CD4-positive, alpha-beta T cell treated with Interleukin-21 for 1 hour (primary cell): ENCODE results near the gene TDRD7.
"Not testable (repeated sequence)": the region's sequence is repeated elsewhere in the genome, so short reads cannot be mapped to it uniquely, and the experiment has no call there.

Source experiments
- DNase-seq: peaks from one replicate; pipeline ENCODE4 v3.0.0-alpha.2; 2020

Gene TDRD7

DNA sequence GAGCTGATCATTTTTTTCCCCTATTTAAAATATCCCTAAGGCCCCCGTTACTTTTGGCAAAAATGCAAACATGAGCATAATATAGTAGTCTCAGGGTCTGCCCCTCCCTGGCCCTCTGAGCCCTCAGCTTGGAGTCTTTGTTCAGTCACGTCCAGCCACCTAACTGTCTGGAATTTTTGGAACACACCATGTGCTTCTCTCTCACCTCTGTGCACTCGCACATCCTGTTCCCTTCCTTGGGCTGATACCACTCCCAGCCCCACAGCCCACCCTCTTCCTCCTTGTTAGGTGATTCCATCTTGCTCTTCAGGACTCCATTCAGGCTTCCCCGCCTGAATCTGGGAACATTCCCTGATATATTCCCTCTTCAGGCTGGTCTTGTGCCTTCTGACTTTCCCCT lies 16.0 kb downstream of the TDRD7 start:
- DNase-seq, result no peak

DNA sequence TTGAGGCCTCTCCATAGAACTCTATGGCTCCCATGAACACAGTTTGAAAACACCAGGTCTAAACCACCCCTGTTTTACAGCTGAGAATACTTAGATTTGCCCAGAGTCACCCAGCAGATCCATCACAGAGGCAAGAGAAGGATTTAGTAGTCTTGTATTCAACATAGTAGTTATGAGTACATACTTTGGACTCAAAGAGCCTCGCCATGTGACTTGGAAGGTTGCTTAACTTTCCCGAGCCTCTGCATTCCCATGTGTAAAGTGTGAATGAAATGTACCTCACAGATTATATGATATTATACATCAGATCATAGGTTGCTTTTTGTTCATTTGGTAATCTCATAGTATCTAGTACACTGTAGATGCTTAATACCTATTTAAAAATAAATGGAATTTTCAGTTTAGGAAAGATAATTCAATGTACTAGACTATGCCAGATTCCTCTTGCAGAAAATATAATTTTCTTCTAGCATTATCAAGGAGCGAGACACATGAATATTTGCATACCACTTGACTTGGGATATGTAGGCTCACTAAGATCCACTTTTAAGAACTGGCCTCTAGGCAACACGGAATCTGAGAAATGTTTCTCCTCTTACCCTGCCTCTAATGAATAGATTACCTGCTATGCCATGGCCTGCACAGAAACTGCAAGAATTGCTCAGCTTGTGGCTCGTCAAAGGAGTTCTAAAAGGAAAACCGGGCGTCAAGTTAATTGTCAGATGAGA lies 18.6 kb downstream of the TDRD7 start:
- no peak for DNase-seq

DNA sequence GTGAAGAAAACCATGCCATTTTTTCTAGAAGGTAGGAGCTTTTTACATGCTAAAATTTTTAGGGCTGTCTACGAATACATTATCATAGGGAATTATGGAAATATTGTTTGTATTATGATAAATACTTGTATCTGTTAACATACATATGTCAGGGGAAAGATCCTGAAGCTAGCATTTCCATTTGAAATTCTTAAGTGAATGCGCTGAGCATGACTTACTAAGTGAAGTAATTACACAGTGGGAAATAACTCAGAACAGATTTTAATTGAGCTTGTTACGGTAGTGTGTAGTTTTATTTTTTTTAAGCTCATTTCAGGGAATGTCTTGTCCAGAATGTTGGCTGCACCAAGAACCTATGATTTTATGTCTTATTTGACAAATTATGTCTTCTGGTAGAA lies 19.1 kb downstream of the TDRD7 start:
- no peak for DNase-seq

DNA sequence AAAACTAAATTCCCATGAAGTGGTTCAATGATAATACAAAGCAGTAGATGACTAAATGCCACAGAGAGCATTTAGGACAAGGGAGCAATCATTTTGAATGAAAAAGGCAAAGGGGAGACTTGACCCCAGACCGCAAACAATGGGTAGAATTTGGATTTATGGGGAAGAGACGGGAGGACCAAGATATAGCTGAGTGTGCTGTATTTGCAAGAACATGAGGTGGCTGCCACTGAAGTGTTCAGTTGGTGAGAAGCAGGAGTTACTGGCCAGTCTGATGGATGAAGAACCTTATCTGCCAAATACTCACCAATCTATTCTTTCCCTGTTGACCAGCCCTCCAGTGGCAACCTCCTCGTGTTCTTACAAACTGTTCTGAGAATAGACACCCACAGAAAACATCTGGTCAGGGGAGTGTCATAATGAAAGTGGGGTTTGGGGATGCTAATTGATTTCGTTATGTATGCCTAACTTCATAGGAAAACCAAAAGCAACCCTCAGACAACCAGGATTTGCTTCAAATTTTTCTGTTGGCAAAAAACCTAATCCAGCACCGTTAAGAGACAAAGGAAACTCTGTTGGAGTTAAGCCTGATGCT lies 19.8 kb downstream of the TDRD7 start:
- no peak for DNase-seq

DNA sequence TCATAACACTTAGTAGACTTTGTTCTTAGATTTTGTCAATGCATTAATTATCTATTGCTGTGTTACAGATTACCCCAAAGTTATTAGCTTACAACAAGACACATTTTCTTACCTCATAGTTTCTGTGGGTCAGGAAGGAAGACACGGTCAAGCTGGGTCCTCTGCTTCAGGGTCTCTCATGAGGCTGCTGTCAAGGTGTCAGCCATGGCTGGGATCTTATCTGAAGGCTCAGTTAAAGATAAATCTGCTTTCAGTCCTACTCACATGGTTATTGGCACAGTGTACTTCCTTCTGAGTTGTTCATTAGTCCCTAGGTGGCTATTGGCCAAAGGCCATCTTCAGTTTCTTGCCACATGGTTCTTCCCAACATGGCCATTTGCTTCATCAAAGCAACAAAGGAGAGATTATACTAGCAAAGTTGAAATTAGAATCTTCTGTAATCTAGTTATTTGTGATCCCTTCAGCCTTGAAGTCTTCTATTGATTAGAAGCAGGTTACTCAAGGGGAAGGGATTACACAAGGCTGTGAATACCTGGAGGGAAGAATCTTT lies 25.2 kb downstream of the TDRD7 start:
- DNase-seq, result no peak

DNA sequence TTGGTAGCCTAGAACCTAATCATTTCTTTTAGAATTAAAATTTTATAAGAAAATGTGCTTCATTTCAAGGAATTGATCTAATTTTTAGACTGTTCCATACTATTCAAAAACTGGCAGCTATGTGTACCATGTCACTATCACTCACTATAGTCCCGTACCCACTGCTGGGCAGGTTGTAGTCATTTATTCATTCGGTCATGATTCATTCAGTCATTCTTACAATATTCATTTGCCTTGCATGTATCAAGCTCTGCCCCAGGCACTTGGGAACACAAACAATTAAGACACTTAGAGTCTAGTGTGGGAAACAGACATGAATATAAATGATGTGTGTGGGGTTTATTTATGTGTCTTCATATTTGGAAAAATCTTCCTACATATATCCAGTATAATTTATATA lies 26.4 kb downstream of the TDRD7 start:
- no peak for DNase-seq

DNA sequence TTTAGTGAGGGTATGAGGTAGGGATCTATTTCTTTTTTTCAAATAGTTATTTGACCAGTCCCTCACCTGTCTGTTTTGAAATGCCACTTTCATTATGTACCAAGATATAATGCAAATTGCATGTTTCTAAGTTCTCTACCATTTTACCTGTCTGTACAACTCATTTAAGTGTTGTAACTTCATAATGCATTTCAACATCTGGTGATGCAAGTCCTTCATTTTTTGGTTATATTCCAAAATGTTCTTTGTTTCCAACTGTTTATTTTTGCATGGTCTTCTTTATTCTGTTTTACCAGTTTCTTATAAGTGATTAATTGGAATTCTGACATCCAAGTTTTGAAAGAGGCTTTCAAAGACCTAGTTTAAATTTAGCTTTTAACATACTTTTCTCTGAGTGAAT lies 26.8 kb downstream of the TDRD7 start:
- DNase-seq, result no peak

DNA sequence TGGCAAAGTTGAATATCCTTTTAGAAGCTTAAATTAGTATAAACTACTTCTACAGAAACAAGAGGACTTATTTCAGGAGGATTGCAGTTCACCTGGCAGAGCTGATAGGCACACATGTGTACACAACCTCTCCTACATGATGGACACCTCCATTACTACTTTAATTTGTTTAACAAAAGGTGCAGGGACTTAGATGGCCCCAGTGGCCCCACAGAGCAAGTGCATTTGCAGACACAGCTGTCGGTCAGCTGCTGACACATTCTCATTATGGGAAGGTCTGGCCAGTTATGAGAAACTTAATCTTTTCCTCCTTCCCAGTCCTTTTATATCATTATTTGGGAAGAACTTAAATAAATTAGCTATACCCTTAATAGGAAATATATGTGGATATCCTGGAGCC lies 28.3 kb downstream of the TDRD7 start:
- DNase-seq, result no peak

DNA sequence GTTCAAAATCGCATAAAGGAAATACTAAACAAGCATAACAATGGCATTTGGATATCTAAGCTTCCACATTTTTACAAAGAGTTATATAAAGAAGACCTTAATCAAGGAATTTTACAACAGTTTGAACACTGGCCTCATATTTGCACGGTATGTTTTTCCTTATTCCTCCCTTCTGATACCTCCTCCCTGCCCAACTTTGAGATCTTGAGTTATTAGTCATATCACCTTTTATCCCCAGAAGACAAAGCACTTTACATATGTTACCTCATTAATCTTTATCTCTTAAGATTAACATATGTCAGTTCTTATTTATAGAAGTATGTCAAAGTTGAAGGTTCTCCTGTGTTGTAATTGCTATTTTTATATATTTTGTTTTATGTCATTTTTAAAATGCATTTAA lies 29.8 kb downstream of the TDRD7 start:
- DNase-seq, result no peak

DNA sequence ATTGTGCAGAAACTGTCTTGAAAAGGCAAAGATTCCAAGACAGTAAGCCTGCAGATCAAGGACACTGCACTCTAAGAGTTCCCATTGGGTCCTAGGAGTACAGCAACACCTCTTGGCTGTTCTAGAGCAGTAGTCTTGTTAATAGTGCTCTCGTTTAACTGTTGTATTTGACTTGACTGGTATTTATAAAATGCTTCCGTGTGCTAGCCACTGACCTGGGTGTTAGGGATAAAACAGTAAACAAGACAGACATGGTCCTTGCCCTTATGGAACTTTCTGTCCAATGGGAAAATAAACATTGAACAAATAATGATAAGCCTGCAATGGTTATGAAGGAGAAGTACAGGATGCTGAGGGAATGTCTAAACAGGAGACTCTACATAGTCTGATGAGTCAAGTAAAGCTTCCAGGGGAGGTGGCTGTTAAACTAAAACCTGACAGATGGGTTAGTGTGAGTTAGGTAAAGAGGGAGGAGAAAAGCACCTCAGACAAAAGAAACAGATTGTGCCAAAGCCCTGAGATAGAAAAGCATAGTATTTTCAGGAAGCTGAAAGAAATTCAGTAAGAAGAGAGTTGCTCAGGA lies 33.3 kb downstream of the TDRD7 start:
- DNase-seq, result no peak

DNA sequence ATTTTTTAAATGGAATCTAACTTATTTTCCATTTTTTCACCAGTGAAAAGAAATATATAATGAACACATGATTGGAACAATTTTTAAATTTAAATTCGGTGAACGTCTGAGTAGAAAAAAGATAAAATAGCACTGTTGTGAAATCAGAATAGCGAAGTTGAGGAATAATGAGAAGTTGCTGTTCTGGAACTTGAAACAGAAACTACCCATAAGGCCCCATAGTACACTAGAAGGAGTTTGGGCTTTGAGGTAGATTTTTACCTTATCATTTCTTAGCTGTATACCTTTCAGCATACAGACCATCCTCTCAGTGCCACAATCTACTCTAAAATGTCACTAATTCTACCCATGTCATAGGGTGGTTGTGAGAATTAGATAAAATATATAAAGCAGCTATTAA lies 35.1 kb downstream of the TDRD7 start:
- DNase-seq, result no peak

DNA sequence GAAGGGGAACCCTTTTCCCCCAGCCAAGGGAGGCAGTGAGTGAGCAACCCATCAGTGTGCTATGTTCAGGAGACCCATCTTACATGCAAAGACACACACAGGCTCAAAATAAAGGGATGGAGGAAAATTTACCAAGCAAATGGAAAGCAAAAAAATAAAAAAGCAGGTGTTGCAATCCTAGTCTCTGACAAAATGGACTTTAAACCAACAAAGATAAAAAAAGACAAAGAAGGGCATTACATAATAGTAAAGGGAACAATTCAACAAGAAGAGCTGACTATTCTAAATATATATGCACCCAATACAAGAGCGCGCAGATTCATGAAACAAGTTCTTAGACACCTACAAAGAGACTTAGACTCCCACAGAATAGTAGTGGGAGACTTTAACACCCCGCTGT lies 41.7 kb downstream of the TDRD7 start:
- not testable (repeated sequence) for DNase-seq

DNA sequence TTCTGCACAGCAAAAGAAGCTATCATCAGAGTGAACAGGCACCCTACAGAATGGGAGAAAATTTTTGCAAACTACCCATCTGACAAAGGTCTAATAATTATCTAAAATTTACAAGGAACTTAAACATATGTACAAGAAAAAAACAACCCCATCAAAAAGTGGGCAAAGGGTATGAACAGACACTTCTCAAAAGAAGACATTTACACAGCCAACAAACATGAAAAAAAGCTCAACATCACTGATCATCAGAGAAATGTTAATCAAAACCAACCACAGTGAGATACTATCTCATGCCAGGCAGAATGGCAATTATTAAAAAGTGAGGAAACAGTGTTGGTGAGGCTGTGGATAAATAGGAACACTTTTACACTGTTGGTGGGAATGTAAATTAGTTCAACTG lies 44.9 kb downstream of the TDRD7 start:
- DNase-seq, result not testable (repeated sequence)

DNA sequence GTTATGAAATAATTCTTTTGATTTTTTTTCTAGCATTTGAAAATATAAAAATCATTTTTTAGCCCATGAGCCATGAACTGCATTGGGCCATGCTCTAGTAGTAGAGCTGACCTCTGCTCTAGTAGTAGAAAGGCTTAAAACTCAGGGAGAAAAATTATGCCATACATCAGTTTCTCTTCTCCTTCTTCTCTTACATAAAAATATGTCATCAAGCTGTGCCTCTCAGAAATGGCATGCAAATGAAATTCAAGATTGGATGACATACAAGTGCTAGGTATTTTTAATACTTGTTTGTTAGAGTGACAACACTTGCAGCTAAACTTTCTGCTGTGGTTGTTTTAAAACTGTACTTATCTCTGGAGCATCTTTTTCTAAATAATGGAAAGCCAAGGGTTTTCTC lies 47.4 kb downstream of the TDRD7 start:
- no peak for DNase-seq

DNA sequence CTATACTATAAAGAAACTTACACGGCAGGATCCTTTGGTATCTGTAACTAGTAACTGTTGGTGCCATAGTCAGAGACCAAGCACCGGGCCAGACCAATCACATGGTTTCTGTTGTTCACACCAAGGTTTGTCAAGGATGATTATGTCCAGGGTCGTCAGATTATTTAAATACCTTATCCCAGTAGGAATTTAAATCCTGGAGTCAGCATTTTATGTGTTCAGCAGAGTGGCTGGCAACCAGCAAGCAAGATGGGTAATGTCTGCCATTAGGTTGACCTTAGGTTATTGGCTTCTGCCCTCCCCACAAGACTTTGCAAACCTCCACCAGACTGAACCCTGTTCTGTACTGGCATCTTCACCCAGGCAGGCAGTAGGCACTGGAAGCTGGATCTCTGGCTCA lies 50.3 kb downstream of the TDRD7 start:
- no peak for DNase-seq

DNA sequence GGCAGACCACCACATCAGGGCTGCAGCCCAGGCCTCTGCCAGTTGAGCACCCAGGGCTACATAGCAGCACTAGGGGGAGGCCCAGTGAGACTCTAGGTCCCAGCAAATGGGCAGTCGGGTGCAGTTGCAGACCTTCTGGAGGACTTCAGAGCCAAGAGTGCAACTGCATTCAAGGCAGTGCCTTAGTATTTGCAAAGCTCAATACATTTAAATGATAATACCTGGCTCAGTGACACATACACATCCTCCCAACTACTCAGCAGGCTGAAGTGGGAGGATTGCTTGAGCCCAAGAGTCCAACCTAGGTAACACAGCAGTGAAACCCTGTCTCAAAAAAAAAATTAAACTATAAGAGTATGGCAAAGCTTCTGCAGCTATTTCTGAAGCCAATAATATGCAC lies 51.0 kb downstream of the TDRD7 start:
- no peak for DNase-seq

DNA sequence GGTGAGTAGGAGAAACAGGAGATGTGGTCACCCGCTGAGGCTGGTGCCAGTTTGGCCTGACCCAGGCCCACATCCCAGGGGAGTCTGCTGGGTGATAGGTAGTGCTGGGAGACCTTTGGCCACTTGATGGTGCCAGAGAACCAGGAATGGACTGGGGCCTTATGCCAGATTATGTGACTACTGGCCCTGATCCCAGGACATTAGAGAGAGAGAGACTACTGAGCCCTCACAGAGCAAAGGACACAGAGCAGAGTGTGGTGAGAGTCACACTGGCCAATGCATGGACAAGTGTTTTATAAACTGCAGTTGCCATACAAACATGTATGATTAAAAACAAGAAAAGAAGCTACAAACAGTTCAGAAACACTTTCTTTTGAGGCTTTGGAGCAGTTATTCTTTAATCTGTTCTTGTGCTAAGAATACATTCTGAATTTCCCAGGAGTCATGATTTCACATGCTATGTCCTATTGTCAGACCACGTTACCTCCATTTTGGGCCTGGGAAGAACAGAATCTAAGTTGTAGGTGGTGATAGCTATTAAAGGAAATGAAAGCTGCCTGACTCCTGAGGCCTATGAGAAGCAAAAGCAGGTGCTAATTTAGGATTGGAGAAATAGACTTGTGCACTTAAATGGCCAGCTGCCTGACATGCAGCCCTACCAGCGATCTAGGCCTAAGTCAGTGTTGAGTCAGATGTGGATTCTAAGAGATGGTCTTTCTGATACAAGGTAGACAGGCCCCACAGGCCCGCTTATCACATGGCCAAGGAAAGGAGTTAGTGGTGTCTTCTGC lies 57.0 kb downstream of the TDRD7 start:
- DNase-seq, result peak; percentile 26

DNA sequence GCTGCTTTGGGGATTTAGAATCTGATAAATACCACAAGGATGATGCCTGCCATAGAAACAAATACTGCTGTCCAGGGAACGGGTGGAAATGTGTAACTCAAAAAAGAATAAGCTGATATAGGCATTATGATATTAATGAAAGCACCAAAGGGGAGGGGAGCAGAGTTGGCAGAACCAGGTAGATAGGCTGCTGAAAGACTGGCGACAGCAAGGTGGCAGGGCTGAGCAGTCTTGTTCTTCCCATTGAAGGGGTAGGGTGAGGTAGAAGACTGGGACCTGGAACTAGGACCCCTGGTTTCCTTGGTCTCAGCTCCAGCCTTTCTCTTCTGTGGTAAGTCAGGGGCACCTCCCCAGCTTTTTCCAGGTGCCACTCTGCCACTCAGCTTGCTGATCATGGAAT lies 58.2 kb downstream of the TDRD7 start:
- DNase-seq, result no peak

DNA sequence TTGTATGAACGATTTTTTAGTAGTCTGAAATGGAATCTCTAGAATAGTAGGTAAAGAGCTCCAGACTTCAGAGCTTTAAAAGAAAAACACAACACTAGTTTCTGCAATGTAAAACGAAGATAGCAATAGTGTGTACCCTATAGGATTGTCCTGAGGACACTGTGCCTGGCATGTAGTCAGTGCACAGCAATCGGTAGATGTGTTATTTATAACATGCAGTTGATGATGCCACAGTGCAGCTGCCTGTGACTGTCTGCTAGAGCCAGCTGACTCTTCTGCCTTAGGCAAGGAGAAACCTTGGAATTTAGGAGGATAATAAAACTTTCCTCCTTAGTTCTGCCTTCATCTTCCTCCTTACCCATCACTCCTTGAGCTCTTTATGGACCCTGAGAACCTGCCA lies 61.8 kb downstream of the TDRD7 start:
- no peak for DNase-seq

DNA sequence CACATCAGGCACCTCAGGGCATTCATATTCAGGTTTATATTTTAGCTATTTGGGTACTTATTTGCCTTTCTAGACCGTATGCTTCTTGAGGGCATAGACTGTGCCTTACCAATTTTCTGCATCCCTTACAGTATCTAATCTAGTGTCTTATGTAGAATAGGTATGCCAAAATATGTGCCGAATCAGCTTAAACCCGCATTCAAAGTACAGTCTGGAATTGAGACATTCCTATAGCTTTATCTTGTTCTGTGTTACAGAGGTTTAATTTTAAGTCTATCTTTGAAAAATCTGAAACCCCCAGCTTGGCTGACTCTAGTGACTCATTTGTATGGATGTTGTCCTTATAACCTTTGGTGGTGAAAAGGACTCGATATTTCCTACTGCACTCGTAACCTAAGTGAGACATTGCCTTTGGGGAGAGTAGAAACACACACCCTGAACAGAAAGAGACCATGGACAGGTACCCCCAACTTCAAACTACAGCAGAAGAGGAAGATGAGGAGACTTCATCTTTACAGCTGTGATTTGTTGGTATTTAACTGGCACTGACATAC lies 62.6 kb downstream of the TDRD7 start:
- no peak for DNase-seq

DNA sequence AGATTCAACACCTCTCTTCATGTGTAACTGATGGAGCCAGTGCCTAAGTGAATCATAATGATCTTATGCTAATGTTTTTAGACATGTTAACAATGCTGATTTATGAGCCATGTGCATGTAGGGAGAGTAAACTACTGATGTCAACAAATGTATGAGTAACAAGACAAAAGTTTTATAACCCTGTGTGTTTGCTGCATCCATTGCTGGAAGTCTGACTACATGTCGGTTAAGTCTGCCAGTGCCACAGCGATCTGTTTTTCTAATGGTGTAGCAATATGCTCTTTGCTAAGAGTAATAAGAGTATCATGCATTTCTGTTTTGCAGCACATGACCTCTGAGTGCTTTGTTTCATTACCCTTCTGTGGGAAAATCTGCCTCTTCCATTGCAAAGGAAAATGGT lies 63.2 kb downstream of the TDRD7 start:
- no peak for DNase-seq

DNA sequence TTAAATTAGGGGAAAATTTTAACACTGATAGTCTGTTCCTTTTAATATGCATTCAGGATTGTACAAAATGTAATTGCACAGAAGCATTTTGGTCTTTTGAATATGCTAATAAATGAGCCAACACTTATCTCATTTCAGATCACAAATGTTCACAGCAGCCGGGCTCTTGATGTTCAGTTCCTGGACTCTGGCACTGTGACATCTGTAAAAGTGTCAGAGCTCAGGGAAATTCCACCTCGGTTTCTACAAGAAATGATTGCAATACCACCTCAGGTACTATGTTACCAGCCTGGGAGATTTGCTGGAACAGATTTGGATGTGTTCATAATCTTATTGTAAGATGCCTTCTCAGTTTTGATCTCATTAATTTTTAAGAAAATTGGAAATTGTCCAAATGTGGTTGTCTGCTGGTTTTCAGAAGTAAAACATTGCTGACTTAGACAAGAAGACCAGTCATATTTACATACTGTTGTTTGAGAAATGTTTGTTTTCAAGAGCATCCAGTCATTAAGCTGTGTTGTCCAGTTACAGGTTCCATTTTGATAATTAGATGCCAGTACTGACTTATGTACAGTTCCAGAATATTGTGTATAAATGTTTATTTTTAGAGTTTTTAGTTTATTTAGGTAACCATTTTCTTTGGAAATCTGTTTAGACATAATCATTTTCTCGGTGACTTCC lies 66.5 kb downstream of the TDRD7 start:
- DNase-seq, result no peak
